ENCODE data around the gene SYMPK.
"Not testable (repeated sequence)": the region's sequence is repeated elsewhere in the genome, so short reads cannot be mapped to it uniquely, and the experiment has no call there.

Gene SYMPK

DNA sequence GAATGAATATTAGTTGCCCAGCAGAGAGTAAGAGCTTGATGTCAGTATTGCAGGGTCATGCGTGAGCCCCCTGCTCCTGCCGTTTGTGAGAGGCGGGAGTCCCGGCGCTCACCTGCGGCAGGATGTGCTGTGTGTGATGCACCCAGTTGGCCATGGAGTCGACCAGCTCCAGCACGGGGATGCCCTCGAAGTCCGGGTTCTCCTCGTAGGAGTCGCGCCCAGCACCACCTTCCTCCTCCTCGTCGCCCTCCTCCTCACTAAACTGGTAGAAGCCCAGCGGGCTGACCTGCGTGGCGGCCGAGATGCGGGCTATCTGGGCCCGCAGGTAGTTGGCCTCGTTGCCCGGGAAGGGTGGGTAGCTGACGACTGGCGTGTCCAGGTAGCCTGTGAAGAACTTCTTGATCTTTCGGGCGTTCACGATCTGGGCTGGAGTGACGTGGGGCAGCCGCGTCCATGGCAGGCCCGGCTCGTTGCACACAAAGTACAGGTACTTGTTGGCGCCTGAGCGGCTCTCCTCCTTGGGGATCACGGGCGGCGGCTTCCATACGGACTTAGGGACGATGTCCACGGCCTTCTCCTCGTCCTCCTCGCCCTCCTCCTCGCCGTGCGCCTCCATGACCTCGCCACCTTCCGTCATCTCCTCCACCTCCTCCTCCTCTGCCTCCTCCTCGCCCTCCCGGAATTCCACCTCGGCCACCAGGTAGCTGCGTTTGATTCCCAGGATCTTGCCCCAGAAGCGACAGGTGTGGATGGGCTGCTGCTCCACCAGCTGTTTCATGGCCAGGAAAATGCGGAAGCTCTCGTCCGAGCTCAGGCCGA lies 58.6 kb downstream of the SYMPK start:
- no peak for DNase-seq (ENCODE audit: low spot score)

DNA sequence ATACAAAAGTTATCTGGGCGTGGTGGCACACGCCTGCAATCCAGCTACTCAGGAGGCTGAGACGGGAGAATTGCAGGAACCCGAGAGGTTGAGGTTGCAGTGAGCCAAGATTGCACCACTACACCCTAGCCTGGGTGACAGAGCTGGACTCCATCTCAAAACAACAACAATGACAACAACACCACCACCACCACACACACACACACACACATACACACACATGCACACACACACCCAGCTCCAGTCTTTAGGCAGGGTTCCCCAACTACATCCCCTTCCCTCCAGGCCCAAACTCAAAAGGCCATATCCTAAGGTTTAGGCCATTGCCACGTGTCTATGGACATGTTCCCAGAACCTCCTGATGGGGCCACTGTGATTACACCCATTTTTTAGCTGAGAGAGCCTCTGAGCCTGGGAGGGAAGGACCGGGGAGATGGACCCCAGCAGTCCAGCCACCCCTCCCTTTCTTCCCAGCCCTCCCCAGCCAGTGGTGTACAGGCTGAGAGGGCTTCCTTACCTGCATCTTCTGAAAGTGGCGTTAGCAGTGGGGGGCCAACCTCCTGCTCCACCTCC lies 61.3 kb downstream of the SYMPK start:
- no peak for DNase-seq (ENCODE audit: low spot score)

DNA sequence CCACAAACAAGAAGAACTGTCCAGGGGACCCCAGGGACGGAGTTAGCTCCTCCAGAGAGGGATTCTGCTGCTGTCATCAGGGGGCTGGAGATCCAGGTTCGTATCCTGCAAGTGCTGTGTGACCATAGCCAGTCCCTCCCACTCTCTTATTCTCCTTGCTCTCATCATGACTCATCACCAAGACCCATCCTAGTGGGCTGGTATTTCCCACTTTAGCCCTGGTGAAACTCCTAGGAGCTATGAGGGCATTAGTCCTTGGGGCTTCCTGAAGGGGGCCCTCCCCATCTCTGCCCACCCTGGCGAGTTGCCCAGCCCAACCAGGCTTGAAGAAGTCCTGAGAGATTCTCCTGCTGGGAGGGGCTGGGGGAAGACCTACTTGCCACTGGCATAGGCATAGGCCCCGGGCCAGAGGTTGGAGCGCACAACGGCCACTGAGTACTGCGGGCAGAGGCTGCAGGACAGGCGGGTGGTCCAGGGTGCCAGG lies 62.8 kb downstream of the SYMPK start:
- DNase-seq (ENCODE audit: low spot score): no peak

DNA sequence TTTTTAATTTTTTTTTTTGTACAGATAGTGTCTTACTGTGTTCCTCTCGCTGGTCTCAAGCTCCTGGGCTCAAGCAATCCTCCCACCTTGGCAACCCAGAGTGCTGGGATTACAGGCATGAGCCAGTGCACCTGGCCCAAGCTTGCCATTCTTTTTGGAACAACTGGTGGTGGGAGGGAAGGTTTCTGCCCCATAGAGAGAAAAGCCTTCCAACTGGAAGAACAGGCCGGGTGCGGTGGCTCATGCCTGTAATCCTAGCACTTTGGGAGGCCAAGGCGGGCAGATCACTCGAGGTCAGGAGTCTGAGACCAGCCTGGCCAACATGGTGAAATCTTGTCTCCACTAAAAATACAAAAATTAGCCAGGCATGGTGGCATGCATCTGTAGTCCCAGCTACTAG lies 63.4 kb downstream of the SYMPK start:
- not testable (repeated sequence) for DNase-seq (ENCODE audit: low spot score)

DNA sequence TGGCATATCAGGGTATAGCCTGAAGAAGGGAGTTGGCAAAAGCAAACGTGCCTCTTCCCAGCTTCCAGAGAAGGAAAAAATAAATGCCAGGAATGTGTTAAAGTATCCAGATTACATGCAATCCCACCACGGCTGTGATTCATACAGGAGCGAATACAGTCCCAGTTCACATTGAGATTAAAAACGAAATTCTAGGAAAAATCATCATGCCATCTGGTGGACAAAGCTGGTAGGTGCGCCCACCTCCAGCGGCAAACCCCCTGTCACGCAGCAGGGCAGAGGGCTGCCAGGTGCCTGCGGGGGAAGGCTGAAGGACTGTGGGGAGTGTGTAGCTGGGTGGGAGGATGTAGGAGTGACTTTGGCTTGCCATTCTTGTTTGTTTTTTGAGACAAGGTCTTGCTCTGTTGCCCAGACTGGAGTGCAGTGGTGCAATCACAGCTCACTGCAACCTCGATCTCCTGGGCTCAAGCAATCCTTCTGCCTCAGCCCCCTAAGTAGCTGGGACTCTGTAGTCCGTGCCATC lies 63.9 kb downstream of the SYMPK start:
- DNase-seq (ENCODE audit: low spot score): peak; percentile 87

DNA sequence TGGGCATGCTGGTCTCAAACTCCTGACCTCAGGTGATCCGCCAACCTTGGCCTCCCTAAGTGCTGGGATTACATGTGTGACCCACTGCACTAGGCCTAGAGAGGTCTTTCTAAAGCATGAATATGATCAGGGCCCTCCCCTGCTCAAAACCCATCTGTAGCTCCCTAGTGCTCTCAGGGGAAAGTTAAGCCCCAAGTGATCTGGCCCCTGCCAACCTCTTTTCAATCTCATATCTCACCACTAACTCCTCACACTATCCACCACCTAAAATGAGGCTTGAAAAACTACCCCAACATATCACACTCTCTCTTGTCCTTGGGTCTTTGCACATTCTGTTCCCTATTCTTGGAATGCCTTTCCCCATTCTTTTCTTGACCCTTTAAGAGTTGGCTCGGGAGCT lies 68.3 kb downstream of the SYMPK start:
- DNase-seq (ENCODE audit: low spot score): no peak

DNA sequence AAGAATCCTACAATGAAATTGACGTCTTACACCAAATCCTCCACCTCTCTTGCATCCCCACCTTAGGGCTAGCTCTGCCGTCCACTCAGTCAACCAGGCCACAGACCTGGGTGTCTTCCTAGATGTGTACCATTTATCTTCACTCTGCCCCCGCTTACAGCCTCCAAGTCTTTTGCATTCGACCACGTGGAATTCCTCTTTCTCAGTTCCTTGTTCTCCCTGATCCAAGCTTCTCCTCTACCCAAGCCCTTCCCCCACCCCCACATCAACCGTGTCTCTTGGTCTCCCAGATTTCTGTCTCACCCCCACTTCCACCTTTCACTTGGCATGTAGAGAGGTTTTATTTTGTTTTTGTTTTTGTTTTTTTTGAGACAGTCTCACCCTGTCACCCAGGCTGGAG lies 69.1 kb downstream of the SYMPK start:
- DNase-seq (ENCODE audit: low spot score): no peak

DNA sequence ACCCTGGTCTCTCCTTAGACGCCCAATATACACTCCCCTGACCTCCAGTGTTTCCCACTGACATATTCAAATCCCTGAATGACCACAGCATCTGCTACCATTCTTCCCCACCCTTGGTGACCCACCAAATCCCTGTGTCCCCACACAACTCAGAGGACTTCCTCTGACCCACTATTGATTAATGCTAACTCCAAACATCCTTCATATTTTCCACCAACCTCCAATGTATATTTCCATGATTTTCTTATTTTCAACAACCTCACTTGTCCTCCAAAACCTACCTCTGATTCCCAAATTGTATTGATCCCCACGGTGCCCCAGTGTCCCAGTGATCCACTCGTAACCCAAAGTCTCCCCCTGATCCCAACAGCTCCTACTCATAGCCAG lies 69.8 kb downstream of the SYMPK start:
- no peak for DNase-seq (ENCODE audit: low spot score)

DNA sequence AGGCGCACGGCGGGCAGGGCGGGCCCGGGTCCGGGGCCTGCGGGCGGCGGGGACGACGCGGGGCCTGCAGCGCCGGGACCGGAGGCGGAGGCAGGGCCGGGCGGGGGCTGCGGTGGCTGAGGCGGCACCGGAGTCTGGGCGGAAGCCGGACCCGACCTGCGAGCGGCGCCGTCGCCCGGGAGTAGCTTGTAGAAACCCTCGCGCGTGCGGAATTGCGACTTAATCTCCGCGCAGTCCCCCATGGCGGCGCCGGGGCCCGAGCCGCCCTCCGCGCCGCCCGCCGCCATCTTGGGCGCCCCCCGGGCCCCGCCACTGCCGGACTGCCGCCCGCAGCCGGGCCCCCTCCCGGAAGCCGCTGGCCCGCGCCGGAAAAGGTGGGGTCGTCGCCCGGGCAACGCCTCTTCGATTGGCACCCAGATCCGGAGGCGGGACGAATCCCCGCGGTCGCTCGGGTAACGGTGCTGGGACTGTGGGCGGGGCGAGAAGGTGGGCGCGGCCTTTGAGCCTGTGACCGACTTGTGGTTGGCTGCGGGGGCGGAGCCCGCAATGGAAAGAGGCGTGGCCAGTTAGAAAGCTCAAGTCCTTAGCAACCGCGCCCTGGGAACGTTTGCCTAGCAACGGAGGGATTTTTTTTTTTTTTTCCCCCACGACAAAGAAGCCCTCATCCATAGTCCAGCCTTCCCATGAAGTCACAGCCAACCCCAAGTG lies 70.3 kb downstream of the SYMPK start, which contains the start of gene DMWD:
TSS of gene DMWD (minus strand) at position 376 of the 708 bp plus-strand sequence. CDS start at position 287, 89 bp downstream.
- DNase-seq (ENCODE audit: low spot score): peak; percentile 98

DNA sequence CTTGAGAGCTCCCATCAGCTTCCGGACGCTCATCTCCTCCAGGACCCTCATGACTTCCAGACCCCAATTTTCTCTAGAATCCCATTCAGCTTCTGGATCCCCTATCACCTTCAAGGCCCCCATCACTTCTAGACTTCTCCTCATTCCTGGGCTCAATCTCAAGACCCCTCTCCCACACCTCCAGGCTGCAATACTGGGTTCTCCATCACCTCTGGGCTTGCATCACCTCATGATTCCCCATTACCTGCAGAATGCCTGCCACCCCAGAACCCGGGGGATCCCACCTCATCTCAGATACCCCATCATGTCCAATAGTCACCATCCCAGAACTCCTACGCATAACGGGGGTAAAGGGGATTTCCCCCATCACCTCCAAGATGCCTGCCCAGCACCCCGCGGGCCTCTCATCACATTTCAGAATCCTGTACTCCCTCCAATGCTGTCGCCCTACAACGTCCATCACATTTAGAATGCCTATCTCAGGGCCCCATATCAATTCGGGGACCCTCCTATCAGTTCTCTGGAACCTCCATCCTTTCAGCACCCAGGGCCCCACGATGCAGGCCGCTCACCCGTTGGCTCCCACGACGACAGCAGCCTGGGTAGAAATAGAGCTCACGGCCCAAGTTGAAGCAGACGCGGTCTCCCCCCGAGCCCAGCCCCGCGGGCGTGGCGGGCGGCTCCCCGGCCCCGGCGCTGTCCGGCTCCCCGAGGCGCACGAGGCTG lies 71.0 kb downstream of the SYMPK start:
- DNase-seq (ENCODE audit: low spot score): no peak

DNA sequence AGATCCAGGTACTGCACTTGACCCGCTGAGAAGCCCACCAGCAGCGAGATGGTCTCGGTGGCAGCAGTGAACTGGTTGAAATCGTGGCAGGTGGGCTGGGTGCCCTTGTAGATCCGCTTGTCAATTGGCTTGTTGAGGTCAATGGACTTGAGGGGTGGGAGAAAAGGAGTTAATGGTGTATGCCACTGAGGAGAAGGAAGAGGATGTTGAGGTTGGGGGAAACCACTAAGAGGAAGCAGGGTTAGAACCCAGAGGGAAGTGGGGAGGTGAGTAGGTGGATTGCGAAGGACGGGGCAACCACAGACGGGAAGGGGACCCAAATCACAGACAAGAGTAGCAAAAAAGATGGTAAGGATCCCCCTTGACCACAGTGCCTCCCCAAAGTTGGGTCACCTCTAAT lies 72.0 kb downstream of the SYMPK start:
- DNase-seq (ENCODE audit: low spot score): no peak

DNA sequence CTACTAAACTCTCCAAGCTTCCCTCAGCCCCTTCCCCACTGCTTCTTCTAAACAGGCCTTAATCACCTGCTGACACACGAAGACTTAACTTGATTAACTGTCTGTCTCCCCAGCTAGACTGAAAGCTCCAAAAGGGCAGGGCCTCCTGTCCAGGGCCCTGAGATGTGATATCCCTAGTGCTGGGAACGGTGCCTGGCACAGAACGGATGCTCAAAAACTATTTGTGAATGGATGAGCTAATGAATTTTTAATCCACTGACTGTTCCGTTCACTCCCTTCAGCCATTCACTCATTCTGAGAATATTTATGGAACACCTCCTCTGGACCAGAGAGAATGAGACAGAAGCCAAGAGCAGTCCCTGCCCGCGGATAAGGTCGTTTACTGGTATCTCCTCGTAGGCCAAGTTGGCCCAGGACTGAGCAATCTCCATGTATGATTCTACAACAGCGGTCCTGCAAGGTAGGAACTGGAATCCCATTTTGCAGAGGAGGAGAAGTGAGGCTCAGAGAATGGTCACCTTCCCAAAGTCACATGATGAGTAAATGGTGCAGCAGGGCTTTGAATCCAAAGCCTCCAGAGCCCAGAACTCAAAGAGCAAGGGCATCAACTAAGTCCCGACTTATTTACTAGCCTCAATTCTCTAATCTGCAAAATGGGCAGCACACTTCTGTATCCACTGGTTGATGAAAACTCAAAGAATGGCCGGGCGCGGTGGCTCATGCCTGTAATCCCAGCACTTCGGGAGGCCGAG lies 73.7 kb downstream of the SYMPK start:
- DNase-seq (ENCODE audit: low spot score): no peak

DNA sequence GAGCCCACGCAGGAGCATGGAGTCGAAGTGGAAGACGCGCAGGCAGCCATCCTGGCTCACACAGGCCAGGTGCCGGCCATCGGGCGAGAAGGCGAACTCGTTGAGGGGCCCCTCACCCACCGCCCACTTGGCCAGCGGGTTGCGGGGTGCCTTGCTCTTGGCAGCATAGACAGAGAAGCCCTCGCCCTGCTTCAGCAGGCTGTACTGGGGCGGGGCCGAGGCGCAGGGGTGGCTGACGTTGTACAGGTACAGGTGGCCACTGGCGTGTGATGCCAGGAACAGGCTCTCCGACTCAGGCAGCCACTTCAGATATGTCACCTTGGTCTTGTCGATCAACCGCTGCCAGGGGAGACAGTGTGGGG lies 76.4 kb downstream of the SYMPK start:
- no peak for DNase-seq (ENCODE audit: low spot score)

DNA sequence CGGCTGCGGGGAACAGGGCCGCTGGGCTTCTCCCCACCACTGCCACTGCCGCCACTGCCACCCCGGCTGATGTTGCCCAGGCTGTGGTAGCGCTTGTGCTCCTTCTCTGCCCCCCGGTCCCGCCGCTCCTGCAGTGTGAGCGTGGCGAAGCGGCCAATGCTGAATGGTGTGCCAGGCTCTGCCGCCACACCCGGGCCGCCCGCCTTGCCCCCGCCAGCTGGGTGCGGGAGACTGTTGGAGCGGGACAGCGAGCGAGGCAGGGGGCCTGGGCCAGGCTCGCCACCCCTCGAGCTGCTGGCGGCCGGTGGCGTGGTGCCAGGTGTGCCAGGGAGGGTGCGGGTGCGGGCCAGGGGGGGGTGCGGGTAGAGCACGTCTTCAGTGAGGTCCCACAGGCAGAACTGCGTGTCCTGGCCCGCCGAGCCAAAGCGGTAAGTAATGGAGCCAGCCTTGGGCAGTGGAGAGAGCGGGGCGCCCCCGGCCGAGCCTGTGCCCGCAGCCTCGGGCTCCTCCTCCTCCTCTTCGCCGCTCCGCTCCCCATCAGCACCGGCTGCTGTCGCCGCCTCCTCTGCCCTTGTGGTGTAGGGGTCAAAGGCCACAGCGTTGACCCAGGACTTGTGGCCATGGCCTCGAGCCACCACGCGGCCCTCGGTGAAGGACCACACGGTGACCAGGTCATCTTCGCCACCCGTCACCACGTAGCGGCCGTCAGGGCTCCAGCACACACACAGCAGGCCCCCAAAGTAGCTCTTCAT lies 77.0 kb downstream of the SYMPK start:
- DNase-seq (ENCODE audit: low spot score): no peak

DNA sequence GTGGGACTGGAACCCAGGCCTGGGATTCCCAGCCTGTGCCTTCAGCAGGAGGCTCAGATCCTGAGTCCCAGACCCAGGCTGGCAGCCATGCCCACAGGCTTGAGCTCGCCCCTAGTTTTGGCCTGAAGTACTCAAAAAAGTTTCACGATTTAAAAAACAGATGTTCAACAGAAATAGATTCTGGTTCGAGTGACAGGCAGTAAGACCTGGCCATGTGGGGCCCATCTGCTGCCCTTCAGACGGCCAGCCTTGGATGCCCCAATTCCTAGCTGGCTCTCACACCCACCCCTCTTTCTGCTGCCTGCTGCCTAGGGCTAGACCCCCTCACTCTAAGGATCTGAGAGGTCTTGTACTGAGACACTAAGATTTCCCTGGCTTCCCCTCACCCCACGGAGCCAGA lies 77.8 kb downstream of the SYMPK start:
- no peak for DNase-seq (ENCODE audit: low spot score)

DNA sequence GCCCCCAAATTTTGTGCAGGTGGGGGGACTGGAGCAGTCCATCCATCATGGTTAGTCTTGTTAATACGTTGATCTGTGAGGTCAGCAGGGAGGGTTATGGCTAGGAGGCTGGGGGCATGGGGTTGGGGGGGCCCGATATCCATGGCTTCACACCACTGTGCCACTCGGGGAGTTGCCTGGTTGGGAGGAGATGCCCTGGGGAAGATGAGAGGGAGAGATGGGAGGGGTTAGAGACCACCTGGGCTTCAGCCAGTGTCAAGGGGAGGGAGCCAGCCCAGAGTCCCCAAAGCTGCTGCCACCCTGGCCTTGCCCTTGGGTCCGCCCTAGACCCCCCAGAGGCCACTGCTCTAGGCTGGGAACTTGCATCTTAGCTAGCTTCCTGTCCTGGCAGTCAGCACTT lies 78.9 kb downstream of the SYMPK start:
- DNase-seq (ENCODE audit: low spot score): no peak

DNA sequence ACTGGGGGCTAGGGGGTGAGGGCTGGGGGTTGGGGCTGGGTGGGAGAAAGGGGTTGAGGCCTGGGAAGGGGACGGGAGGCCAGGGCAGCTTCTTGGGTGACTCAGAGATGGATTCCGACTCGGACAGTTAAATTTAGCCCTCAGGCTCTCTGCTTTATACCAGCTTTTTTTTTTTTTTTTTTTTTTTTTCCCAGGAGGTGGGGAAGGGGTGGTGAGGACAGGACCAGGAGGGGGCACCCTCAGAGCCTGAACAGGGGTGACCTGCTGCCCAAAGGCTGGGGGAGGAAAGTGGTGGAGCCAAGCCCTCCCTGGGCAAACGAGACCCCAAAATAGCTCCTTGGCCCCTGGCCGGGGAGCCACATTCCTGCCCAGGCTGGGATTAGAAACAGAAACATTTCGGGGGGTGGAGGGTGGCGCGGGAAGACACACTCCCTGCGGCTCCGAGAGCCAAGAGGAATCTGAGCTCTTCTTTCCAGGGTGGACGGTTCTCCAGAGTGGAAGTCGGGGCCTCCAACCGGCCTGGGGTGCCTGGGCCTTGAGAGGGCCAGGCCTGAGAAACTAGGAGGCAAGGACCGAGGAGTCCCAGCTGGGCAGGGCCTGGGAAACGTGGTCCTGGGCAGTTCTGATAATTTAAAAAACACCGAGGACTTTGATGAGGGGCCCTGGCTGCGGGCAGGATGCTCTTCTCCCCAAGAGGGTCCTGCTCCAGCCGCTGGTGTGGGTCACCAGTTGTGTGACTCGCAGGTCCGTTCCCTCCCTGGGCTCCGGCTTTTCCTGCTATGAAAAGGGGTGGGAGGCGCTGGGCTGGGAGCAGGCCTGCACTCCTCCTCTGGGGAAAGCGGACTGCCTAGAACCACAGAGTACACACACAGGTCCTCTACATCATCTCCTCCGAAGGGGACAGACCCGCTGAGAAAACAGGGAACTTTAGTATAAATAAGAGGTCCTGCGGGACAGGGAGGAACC lies 79.8 kb downstream of the SYMPK start:
- DNase-seq (ENCODE audit: low spot score): peak; percentile 46

DNA sequence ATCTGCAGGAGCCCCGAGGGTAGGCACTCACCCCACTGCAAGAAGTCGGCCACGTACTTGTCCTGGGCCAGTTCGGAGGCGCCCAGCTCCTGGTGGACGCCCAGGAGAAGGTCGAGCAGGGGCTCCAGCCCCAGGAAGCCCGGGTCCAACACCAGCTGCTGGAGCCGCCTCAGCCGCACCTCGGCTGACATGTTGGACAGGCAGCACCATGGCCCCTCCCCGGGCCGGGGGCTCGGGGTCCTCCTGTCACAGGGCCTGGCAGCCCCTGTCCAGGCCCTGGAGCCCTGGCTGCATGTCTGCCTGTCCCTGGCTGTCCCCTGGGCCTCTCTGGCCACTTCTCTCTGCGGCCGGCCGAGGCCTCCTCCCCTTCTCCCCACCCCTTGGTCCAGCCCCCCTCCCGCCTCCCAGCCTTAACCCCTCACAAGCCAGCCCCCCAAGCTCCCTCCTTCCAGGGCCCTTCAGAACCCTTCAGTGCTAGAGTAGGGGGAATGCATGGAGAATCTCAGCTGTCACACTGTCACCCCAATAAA lies 80.7 kb downstream of the SYMPK start, which contains the start of gene DMPK:
TSS of gene DMPK (minus strand) at position 329 of the 530 bp plus-strand sequence. CDS start at position 191, 138 bp downstream.
- peak; percentile 52 for DNase-seq (ENCODE audit: low spot score)

Data from iPS-NIHi11 (cell line).